ENCODE measurements around the gene LMX1A.

DNA sequence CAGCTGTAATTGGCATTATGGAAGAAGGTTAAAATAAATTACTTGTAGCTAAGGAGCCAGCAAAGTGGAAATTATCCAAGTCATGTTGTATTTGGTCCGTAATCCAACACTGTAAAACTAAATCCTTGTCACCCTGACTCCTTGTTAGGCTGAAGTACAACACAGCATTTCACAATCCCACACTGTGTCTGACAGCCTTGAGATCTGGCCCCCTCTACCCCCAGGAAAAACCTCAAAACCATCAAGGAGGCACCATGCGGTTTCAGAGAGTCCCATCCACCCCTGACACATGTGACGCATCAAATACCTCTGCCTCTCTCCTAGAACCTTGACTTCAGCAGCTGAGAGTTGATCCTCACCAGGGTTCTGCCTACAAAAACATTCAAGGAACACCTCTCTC lies 41.0 kb downstream of the LMX1A start:
- TF ChIP-seq CTCF (IDR thresholded peaks at IDR 0.05), result no peak
- TF ChIP-seq POLR2A (IDR thresholded peaks at IDR 0.05), result no peak
